Panc1 (cell line): Measurements from ENCODE around the gene TMEM63B. TPM values are rescaled to one million over a fixed set of nuclear protein-coding genes. Genes with fewer than 3 reads are reported as not detected.

Source experiments
- ATAC-seq: fragments of 200-7000 bp; cut with Tn5 transposase; 2 replicates; pipeline ENCODE4 v1.9.1; 2020; ENCODE audit warnings: mild to moderate bottlenecking, moderate library complexity
- BruUV-seq: library from RNA; stranded (reverse); fragments of 400-500 nt; replicated peaks from 2 replicates; lab custom pipeline; 2021; lab: Mats Ljungman, UMichigan
- CTCF ChIA-PET: fragments of 300-600 bp; sonication (Branson Sonifier 250); formaldehyde crosslinking; loops from one replicate; lab custom pipeline; 2022; ENCODE audit warnings: antibody characterized with exemption; lab: Charles Lee
- POLR2A ChIA-PET: fragments of 300-600 bp; sonication (Branson Sonifier 250); formaldehyde crosslinking; loops from one replicate; lab custom pipeline; 2022; ENCODE audit warnings: antibody characterized with exemption; lab: Charles Lee
- DNase-seq: peaks from one replicate; pipeline ENCODE4 v3.0.0-alpha.2; 2010; ENCODE audit warnings: low read depth, low spot score
- H3K27ac ChIP-seq: 2 replicates; pipeline ENCODE4 v1.5.1; 2011; ENCODE audit warnings: mild to moderate bottlenecking, low read length, inconsistent platforms
- H3K27me3 ChIP-seq: fragments of 200-500 bp; sonication (Bioruptor generic); 2 replicates; pipeline ENCODE4 v1.6.0; 2014; ENCODE audit warnings: low read length, inconsistent platforms; ENCODE audit not compliant: control insufficient read depth, insufficient read depth
- H3K36me3 ChIP-seq: fragments of 200-500 bp; sonication (Bioruptor generic); 2 replicates; pipeline ENCODE4 v1.5.1; 2014; ENCODE audit warnings: inconsistent platforms, mild to moderate bottlenecking, low read length, moderate library complexity; ENCODE audit not compliant: control insufficient read depth, insufficient read depth
- H3K4me1 ChIP-seq: 2 replicates; pipeline ENCODE4 v1.5.1; 2011; ENCODE audit warnings: inconsistent platforms, mild to moderate bottlenecking, low read length, moderate library complexity; ENCODE audit not compliant: control insufficient read depth, insufficient read depth
- H3K4me3 ChIP-seq, 2 experiments: 2 replicates each; pipeline ENCODE4 v1.5.1; 2011 to 2012; ENCODE audit warnings: low read depth in 2 of 2, low read length in 2 of 2, mild to moderate bottlenecking in 2 of 2, inconsistent platforms in 1 of 2, moderate library complexity in 1 of 2
- H3K9me3 ChIP-seq: fragments of 200-500 bp; sonication (Bioruptor generic); 2 replicates; pipeline ENCODE4 v1.5.1; 2014; ENCODE audit warnings: low read depth, mild to moderate bottlenecking, inconsistent platforms, low read length, moderate library complexity; ENCODE audit not compliant: control insufficient read depth, insufficient read depth
- POLR2AphosphoS5 ChIP-seq: IDR thresholded peaks from 2 replicates; pipeline ENCODE4 v1.6.1; 2012; ENCODE audit warnings: mild to moderate bottlenecking, low read depth, low read length, moderate library complexity
- SIN3A ChIP-seq: IDR thresholded peaks from 2 replicates; pipeline ENCODE4 v1.6.1; 2012; ENCODE audit warnings: low read depth, mild to moderate bottlenecking, low read length, moderate library complexity, borderline replicate concordance; ENCODE audit not compliant: insufficient read depth
- TCF7L2 ChIP-seq: IDR thresholded peaks from 2 replicates; pipeline ENCODE4 v1.6.1; 2011; ENCODE audit warnings: mild to moderate bottlenecking, low read depth, low read length, inconsistent platforms
- in situ Hi-C: cut with HindIII; loops from 2 replicates; pipeline ENCODE4 v1.10.0; 2016; ENCODE audit warnings: low sequenced_read_pairs, low pct_unique_long_range_greater_than_20kb
- intact Hi-C: fragments of 100-400 bp; cut with micrococcal nuclease; formaldehyde crosslinking; loops from one replicate; pipeline ENCODE4 v1.10.0; 2022; ENCODE audit not compliant: unreplicated experiment
- total RNA-seq: library from RNA; stranded (reverse); gene quantifications from one replicate; pipeline ENCODE4 v1.2.1, GENCODE V29; 2021; ENCODE audit not compliant: unreplicated experiment
- TF ChIP-seq, protein P1 (sequence below): fragments of 450-650 bp; IDR thresholded peaks from 2 replicates; pipeline ENCODE4 v1.5.1; 2017; ENCODE audit warnings: mild to moderate bottlenecking
- TF ChIP-seq, protein P2 (sequence below), 2 experiments: IDR thresholded peaks; 2 replicates each; pipeline ENCODE4 v1.6.1; 2011 to 2012; ENCODE audit warnings: low read depth in 2 of 2, control low read depth in 1 of 2, low read length in 1 of 2, mild to moderate bottlenecking in 1 of 2, moderate library complexity in 1 of 2; ENCODE audit not compliant: insufficient read depth in 1 of 2

TMEM63B gene
- total RNA-seq, 1 experiment from 2014 or later, result 54.1 TPM

DNA sequence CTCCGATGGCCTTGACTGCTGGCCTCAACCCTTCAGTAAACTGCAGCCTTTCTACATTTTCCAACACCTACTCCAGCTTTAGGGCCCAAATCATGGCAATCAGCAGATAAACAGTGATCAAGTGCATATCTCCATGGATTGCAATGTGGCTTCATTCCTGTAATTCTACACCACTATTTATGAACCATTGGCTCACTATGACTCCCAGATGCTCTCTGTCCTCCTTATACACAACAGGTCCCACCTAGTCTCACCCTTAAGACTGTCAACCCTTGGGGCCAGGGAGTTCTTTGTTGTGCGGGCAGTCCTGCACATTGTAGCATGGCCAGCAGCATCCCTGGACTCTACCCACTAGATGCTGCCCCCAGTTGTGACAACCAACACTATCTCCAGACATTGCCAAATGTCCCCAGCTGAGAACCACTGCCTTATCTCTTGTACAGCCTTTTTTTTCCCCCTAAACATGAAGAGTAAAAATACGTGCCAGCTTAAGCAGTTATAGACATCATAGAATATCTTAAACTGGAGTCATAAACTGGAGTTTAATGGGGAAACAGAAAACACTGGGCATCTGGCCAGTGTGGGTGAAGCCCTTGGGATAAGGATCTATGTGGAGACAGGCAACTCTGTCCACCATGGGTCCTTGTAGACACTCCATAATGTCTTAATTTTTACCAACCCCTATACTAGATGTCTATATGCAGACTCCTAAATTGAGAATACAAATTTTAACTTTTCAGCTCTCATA lies 21.2 kb upstream of the TMEM63B start:
- in situ Hi-C loops, result no loop called here
- no peaks in the 10 kb centered on the region for H3K27me3 ChIP-seq
- TF ChIP-seq, protein P1, sequence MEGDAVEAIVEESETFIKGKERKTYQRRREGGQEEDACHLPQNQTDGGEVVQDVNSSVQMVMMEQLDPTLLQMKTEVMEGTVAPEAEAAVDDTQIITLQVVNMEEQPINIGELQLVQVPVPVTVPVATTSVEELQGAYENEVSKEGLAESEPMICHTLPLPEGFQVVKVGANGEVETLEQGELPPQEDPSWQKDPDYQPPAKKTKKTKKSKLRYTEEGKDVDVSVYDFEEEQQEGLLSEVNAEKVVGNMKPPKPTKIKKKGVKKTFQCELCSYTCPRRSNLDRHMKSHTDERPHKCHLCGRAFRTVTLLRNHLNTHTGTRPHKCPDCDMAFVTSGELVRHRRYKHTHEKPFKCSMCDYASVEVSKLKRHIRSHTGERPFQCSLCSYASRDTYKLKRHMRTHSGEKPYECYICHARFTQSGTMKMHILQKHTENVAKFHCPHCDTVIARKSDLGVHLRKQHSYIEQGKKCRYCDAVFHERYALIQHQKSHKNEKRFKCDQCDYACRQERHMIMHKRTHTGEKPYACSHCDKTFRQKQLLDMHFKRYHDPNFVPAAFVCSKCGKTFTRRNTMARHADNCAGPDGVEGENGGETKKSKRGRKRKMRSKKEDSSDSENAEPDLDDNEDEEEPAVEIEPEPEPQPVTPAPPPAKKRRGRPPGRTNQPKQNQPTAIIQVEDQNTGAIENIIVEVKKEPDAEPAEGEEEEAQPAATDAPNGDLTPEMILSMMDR, result no peak
- no peaks in the 10 kb centered on the region for H3K4me1 ChIP-seq
- ChIA-PET POLR2A (no interaction called here), CTCF (no interaction called here)
- BruUV-seq, result no TSS peak
- H3K27ac ChIP-seq, result no peak overlapping the region
- ATAC-seq, result no peak
- no peaks in the 10 kb centered on the region; the same call in none of the 2 replicates for H3K36me3 ChIP-seq
- intact Hi-C loops, result no loop called here
- H3K4me3 ChIP-seq, result no peak overlapping the region
- no peaks in the 10 kb centered on the region for H3K9me3 ChIP-seq
- no peak for DNase-seq

DNA sequence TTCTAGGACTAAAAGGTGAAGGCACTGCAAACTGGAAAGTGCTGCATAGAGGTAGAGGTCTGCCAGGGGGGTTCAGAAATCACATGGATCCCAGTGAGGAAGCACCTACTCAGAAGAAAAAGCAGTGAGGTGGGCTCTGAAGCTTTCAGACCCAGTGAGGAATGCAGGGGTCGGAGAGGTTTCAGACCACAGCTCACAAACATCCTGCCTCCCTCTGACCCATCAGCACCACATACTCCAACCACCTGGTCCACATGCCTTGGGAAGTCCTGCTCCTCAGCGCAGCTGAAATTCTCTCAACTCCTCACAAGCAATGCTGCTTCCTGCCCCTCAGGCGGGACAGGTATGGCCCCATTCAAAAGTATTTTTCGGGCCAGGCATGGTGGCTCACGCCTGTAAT lies 20.3 kb upstream of the TMEM63B start:
- ATAC-seq, result no peak
- no peak for DNase-seq
- no peak overlapping the region for H3K27ac ChIP-seq
- intact Hi-C loops (no loop called here), in situ Hi-C loops (no loop called here)
- H3K36me3 ChIP-seq, result peaks cover 2% of the 10 kb centered on the region
- POLR2A ChIA-PET, result no interaction called here
- no peak overlapping the region for H3K4me3 ChIP-seq
- H3K27me3 ChIP-seq, result no peaks in the 10 kb centered on the region
- H3K9me3 ChIP-seq, result no peaks in the 10 kb centered on the region
- TF ChIP-seq TCF7L2, result no peak
- no peak for TF ChIP-seq POLR2AphosphoS5
- TF ChIP-seq, protein P2, sequence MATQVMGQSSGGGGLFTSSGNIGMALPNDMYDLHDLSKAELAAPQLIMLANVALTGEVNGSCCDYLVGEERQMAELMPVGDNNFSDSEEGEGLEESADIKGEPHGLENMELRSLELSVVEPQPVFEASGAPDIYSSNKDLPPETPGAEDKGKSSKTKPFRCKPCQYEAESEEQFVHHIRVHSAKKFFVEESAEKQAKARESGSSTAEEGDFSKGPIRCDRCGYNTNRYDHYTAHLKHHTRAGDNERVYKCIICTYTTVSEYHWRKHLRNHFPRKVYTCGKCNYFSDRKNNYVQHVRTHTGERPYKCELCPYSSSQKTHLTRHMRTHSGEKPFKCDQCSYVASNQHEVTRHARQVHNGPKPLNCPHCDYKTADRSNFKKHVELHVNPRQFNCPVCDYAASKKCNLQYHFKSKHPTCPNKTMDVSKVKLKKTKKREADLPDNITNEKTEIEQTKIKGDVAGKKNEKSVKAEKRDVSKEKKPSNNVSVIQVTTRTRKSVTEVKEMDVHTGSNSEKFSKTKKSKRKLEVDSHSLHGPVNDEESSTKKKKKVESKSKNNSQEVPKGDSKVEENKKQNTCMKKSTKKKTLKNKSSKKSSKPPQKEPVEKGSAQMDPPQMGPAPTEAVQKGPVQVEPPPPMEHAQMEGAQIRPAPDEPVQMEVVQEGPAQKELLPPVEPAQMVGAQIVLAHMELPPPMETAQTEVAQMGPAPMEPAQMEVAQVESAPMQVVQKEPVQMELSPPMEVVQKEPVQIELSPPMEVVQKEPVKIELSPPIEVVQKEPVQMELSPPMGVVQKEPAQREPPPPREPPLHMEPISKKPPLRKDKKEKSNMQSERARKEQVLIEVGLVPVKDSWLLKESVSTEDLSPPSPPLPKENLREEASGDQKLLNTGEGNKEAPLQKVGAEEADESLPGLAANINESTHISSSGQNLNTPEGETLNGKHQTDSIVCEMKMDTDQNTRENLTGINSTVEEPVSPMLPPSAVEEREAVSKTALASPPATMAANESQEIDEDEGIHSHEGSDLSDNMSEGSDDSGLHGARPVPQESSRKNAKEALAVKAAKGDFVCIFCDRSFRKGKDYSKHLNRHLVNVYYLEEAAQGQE (IDR thresholded peaks at IDR 0.05; ENCODE audit: insufficient read depth in 1 of 2, low read depth in 2 of 2, low read length in 1 of 2), result no peak
- no peak for TF ChIP-seq SIN3A
- TF ChIP-seq, protein P1, result no peak
- no TSS peak for BruUV-seq
- CTCF ChIA-PET, result interaction anchor here (0.7 kb wide), 1 partner anchor 242 kb away, joined by 3 read pairs; no protein-coding TSS in a partner anchor
- H3K4me1 ChIP-seq, result no peaks in the 10 kb centered on the region
